ENCODE results near the gene FGF6. TPM values are rescaled to one million over a fixed set of nuclear protein-coding genes. Genes with fewer than 3 reads are reported as not detected.

Gene FGF6
- total and polyA plus RNA-seq, 10 of the 15 experiments (the other 5 are each of a cell fraction or from before 2014, with no cell fraction given), result not detected

- TF ChIP-seq CUX1 (IDR thresholded peaks at IDR 0.05; ENCODE audit: insufficient replicate concordance, low read depth, low read length) (no peak), SREBF2 (IDR thresholded peaks at IDR 0.05; ENCODE audit: low read length) (no peak), USF1 (IDR thresholded peaks at IDR 0.05; ENCODE audit: borderline replicate concordance, extremely low read length, insufficient read depth, low read depth, low read length) (no peak), ZBTB33 (IDR thresholded peaks at IDR 0.05) (no peak)
Measured at GRCh38 chr12:4448943-4449850, 3.6 kb upstream of the FGF6 start (continued).

Measured in GM12878 (cell line).